GM23338 (cell line): ENCODE measurements around the gene UQCRH.
"Not testable (repeated sequence)": the region's sequence is repeated elsewhere in the genome, so short reads cannot be mapped to it uniquely, and the experiment has no call there.

Experiments used
- CREB1 ChIP-seq: fragments of 250-450 bp; sonication (Bioruptor Pico); IDR thresholded peaks from 2 replicates; pipeline ENCODE4 v1.5.0; 2020; ENCODE audit warnings: low read depth, mild to moderate bottlenecking, moderate library complexity
- CTCF ChIP-seq, 2 experiments: fragments of 200-600 bp in 1 of 2; sonication (generic) in 1 of 2; conservative IDR thresholded peaks; 2 replicates each; pipeline versions ENCODE4 v1.5.1 to v1.6.1; 2016 to 2017; ENCODE audit warnings: antibody characterized with exemption in 2 of 2, low read depth in 2 of 2, mild to moderate bottlenecking in 2 of 2, moderate library complexity in 1 of 2
- ETS1 ChIP-seq: IDR thresholded peaks from 2 replicates; pipeline ENCODE4 v1.6.1; 2016; ENCODE audit warnings: antibody characterized with exemption
- EZH2 ChIP-seq: fragments of 200-600 bp; sonication (generic); IDR thresholded peaks from one replicate; pipeline ENCODE4 v1.8.0; 2017; ENCODE audit warnings: antibody characterized with exemption, mild to moderate bottlenecking, low read depth; ENCODE audit not compliant: unreplicated experiment
- EZH2phosphoT487 ChIP-seq: fragments of 200-600 bp; sonication (generic); IDR thresholded peaks from one replicate; pipeline ENCODE4 v1.8.1; 2018; ENCODE audit warnings: antibody characterized with exemption; ENCODE audit not compliant: unreplicated experiment
- JUNB ChIP-seq: IDR thresholded peaks from one replicate; pipeline ENCODE4 v1.6.1; 2016; ENCODE audit warnings: antibody characterized with exemption; ENCODE audit not compliant: unreplicated experiment
- NANOG ChIP-seq: IDR thresholded peaks from 2 replicates; pipeline ENCODE4 v1.6.1; 2016; ENCODE audit warnings: antibody characterized with exemption, borderline replicate concordance
- POLR2AphosphoS5 ChIP-seq: IDR thresholded peaks from 2 replicates; pipeline ENCODE4 v1.6.1; 2016; ENCODE audit warnings: antibody characterized with exemption, low read depth
- REST ChIP-seq: IDR thresholded peaks from one replicate; pipeline ENCODE4 v1.6.1; 2018; ENCODE audit warnings: antibody characterized with exemption; ENCODE audit not compliant: unreplicated experiment
- STAT1 ChIP-seq: IDR thresholded peaks from one replicate; pipeline ENCODE4 v1.6.1; 2016; ENCODE audit warnings: antibody characterized with exemption; ENCODE audit not compliant: unreplicated experiment
- ZNF114 ChIP-seq: fragments of 250-450 bp; sonication (Bioruptor Pico); IDR thresholded peaks from 2 replicates; pipeline ENCODE4 v1.5.0; 2020; ENCODE audit warnings: mild to moderate bottlenecking, moderate library complexity
- ZNF331 ChIP-seq: fragments of 250-450 bp; sonication (Bioruptor Pico); IDR thresholded peaks from 2 replicates; pipeline ENCODE4 v1.5.0; 2020; ENCODE audit warnings: low read depth, mild to moderate bottlenecking, moderate library complexity
- ZNF462 ChIP-seq: fragments of 250-450 bp; sonication (Bioruptor Pico); IDR thresholded peaks from 2 replicates; pipeline ENCODE4 v1.5.0; 2020; ENCODE audit warnings: mild to moderate bottlenecking, moderate library complexity

- not testable (repeated sequence) for TF ChIP-seq CTCF (conservative IDR thresholded peaks at IDR 0.05; ENCODE audit: low read depth in 2 of 2); POLR2AphosphoS5; REST; EZH2; JUNB; CREB1 (CRISPR knock-in tag); ZNF462 (CRISPR knock-in tag); EZH2phosphoT487; STAT1; NANOG; ZNF114 (CRISPR knock-in tag); ZNF331 (CRISPR knock-in tag); ETS1
Measured at GRCh38 chr1:46319301-46319700, 15.8 kb downstream of the UQCRH start.
